ENCODE measurements around the gene ASIC4.
A peak's percentile ranks its signal among the peaks of the same experiment; 100 is the strongest.

Gene ASIC4

DNA sequence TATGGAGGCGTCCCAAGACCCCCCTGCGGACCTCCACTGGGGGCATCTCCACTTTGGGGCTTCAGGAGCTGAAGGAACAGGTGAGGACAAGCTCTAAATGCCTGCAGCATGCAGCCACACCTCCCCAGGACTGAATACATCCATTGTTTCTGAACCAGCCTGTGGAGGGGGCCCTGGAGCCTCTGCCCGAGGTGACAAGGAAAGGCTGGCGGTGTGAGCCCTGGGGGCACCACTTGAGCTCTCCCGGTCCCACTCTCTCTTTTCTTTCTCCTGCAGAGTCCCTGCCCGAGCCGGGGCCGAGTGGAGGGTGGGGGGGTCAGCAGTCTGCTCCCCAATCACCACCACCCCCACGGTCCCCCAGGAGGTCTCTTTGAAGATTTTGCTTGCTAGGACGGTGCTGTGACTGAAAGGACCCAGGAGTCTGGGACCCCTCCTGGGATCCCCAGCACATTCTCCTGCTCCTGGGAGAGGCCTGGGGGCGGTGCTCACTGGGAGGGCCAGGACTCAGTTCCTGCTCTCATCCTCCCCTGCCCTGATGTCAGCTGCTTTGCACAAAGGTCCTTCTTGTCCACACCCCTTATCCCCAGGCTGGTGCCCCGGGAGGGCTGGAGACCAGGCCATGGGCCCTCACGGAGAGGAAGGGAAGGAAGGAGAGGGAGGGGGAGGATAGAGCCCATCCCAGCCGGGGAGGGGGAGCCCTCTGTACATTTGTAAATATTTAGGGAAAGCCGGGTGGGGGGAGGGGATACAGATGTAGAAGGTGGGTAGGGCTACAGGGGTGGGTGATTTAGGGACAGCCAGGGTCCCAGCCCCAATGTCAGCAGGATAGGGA lies 23.6 kb downstream of the ASIC4 start:
- H3K4me3 Mint-ChIP-seq = no peak overlapping the region
- no peaks in the 10 kb centered on the region for H3K36me3 Mint-ChIP-seq
- H3K4me1 Mint-ChIP-seq = peaks cover 8% of the 10 kb centered on the region
- H3K9me3 Mint-ChIP-seq = no peaks in the 10 kb centered on the region
- peaks cover 26% of the 10 kb centered on the region for H3K27me3 Mint-ChIP-seq
- DNase-seq (ENCODE audit: low spot score in 2 of 2) (no peak), ATAC-seq (ENCODE audit: low read depth) (no peak)
- no peak overlapping the region for H3K27ac Mint-ChIP-seq

DNA sequence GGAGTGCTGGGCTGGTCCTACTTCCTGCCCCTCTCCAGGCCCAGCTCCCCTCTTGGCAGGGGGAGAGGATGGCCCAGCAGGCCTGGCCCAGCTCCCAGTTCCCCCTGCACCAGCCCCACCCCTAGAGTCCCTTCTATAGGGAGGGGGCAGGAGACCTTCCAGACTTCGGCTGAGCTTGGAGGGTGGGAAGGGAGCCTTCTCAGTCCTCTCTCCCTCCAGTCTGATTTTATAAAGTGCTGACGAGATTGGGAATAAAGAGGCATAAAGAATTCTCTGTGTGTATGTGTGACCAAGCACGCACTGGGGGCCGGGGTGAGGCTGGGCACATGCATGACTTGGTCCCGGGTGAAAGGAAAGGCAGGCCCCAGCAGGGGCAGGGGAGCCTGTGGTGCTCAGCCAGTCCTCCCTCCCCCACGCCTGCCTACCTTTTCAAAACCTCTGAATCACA lies 24.2 kb downstream of the ASIC4 start:
- Mint-ChIP-seq H3K27ac (no peak overlapping the region), H3K9me3 (no peaks in the 10 kb centered on the region), H3K27me3 (peaks cover 23% of the 10 kb centered on the region), H3K36me3 (no peaks in the 10 kb centered on the region), H3K4me3 (no peak overlapping the region), H3K4me1 (peaks cover 8% of the 10 kb centered on the region)
- no peak for DNase-seq (ENCODE audit: low spot score in 2 of 2)
- ATAC-seq (ENCODE audit: low read depth) = no peak

- Mint-ChIP-seq H3K4me3 (no peak overlapping the region), H3K27me3 (peaks cover 21% of the 10 kb centered on the region), H3K27ac (no peak overlapping the region), H3K9me3 (no peaks in the 10 kb centered on the region), H3K36me3 (no peaks in the 10 kb centered on the region), H3K4me1 (peaks cover 8% of the 10 kb centered on the region)
- ATAC-seq (ENCODE audit: low read depth) (no peak), DNase-seq (ENCODE audit: low spot score in 2 of 2) (no peak)
Measured at GRCh38 chr2:219538956-219539788, 24.9 kb downstream of the ASIC4 start.

GRCh38 chr2:219539926-219540678 lies 25.8 kb downstream of the ASIC4 start:
- Mint-ChIP-seq H3K9me3 (no peaks in the 10 kb centered on the region), H3K4me1 (peaks cover 11% of the 10 kb centered on the region), H3K36me3 (no peaks in the 10 kb centered on the region), H3K27me3 (peaks cover 29% of the 10 kb centered on the region), H3K27ac (no peak overlapping the region), H3K4me3 (no peak overlapping the region)
- DNase-seq (ENCODE audit: low spot score in 2 of 2) (no peak), ATAC-seq (ENCODE audit: low read depth) (no peak)

- Mint-ChIP-seq H3K27ac (no peak overlapping the region), H3K4me3 (peak overlapping the region; percentile 15), H3K4me1 (peaks cover 9% of the 10 kb centered on the region), H3K9me3 (no peaks in the 10 kb centered on the region), H3K36me3 (no peaks in the 10 kb centered on the region), H3K27me3 (peaks cover 28% of the 10 kb centered on the region)
- DNase-seq (ENCODE audit: low spot score in 2 of 2) (no peak), ATAC-seq (ENCODE audit: low read depth) (no peak)
Measured at GRCh38 chr2:219540784-219541504, 26.7 kb downstream of the ASIC4 start.

DNA sequence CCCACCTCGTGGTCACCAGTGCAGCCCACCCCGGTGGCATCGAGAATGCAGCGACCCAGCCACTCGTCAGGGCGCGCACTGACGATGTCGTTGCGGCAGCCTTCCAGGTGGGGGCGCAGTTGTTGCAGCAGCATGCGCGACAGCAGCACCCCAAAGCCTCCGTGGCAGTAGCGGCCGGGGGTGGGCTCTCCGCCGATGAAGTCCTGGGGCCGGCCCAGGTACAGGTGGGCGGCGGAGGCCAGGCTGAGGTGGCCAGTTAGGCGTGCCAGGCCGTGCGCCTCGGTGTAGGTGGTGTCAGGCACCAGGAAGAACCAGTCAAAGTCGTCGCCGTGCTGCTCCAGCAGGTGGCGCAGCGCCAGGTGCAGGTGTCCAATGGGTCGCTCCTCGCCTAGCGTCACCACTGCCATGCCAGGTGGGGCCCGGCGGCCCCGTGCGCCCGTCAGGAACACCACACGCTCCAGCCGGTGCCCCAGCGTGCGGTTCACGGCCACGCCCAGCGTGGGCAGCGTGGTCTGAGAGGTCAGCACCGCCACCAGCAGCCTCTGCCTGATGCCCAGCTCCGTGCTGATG lies 27.4 kb downstream of the ASIC4 start:
- H3K36me3 Mint-ChIP-seq = no peaks in the 10 kb centered on the region

DNA sequence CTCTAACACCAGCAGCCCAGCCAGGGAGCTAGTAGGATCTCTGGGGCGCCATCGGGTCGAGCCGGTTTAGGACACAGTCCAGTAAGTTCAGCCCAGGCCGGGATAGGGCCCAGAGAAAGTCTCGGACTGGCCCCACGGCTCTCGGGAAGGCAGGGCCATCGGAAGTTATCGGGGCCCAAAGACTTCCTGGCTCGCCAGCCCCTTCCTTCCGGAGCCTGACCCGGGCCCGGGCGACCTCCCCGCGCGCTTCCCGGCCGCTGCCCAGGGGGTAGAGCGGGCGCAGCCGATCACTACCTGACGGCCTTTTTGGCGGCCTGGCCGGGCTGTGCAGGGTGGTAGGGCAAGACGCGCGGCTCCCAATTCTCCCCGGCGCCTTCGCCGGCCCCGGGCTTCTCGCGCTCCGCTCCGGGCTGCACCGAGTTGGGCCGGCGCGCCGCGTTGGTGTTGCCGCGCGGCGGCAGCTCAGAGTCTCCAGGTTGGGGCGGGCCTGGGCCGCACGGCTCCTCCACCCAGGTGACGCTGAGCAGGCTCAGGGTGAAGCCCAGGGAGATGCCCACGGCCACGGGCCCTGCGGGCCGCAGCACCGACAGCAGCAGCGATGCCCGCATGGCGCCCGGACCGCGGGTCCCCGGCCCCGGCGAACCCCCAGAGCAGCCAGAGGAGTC lies 28.8 kb downstream of the ASIC4 start:
- Mint-ChIP-seq H3K27ac (no peak overlapping the region), H3K4me1 (peaks cover 9% of the 10 kb centered on the region), H3K4me3 (peak overlapping the region; percentile 73), H3K9me3 (no peaks in the 10 kb centered on the region), H3K27me3 (peaks cover 34% of the 10 kb centered on the region), H3K36me3 (no peaks in the 10 kb centered on the region)
- ATAC-seq (ENCODE audit: low read depth) = peak; percentile 43
- DNase-seq (ENCODE audit: low spot score in 2 of 2) = peak in 1 of 2 donors; percentile 72

More for the DNA sequence above, 27.4 kb downstream of the ASIC4 start:
- Mint-ChIP-seq H3K27me3 (peaks cover 29% of the 10 kb centered on the region), H3K27ac (no peak overlapping the region), H3K9me3 (no peaks in the 10 kb centered on the region), H3K4me1 (peaks cover 9% of the 10 kb centered on the region), H3K4me3 (peak overlapping the region; percentile 35)
- DNase-seq (ENCODE audit: low spot score in 2 of 2) = peak; percentile 90 to 93
- ATAC-seq (ENCODE audit: low read depth) = peak; percentile 68

- peaks cover 37% of the 10 kb centered on the region for H3K27me3 Mint-ChIP-seq
- H3K36me3 Mint-ChIP-seq = no peaks in the 10 kb centered on the region
- H3K9me3 Mint-ChIP-seq = no peaks in the 10 kb centered on the region
- no peak within 1 kb of the TSS for H3K27ac Mint-ChIP-seq
- ATAC-seq (ENCODE audit: low read depth) (peak; percentile 72), DNase-seq (ENCODE audit: low spot score in 2 of 2) (peak; percentile 76 to 82)
- peak within 1 kb of the TSS; percentile 81 for H3K4me3 Mint-ChIP-seq
- peaks cover 9% of the 10 kb centered on the region for H3K4me1 Mint-ChIP-seq
Measured at GRCh38 chr2:219543596-219544358, 29.5 kb downstream of the ASIC4 start, which contains the start of the genes CHPF and TMEM198. CHPF (minus strand) TSS chr2:219543809; CDS start chr2:219543538, 271 bp downstream. TMEM198 (plus strand) TSS chr2:219544028; CDS start chr2:219544728, 700 bp downstream.

GRCh38 chr2:219544567-219544966 lies 30.3 kb downstream of the ASIC4 start:
- Mint-ChIP-seq H3K27ac (no peak overlapping the region), H3K36me3 (no peaks in the 10 kb centered on the region), H3K27me3 (peaks cover 39% of the 10 kb centered on the region), H3K9me3 (no peaks in the 10 kb centered on the region), H3K4me1 (peaks cover 9% of the 10 kb centered on the region), H3K4me3 (peak overlapping the region; percentile 81)
- DNase-seq (ENCODE audit: low spot score in 2 of 2) (no peak), ATAC-seq (ENCODE audit: low read depth) (no peak)

GRCh38 chr2:219545295-219545942 lies 31.1 kb downstream of the ASIC4 start:
- Mint-ChIP-seq H3K27me3 (peaks cover 38% of the 10 kb centered on the region), H3K36me3 (no peaks in the 10 kb centered on the region), H3K27ac (no peak overlapping the region), H3K9me3 (no peaks in the 10 kb centered on the region), H3K4me3 (no peak overlapping the region), H3K4me1 (peaks cover 9% of the 10 kb centered on the region)
- no peak for ATAC-seq (ENCODE audit: low read depth)
- no peak for DNase-seq (ENCODE audit: low spot score in 2 of 2)

GRCh38 chr2:219545943-219546352 lies 31.7 kb downstream of the ASIC4 start:
- Mint-ChIP-seq H3K27me3 (peaks cover 40% of the 10 kb centered on the region), H3K36me3 (no peaks in the 10 kb centered on the region), H3K27ac (no peak overlapping the region), H3K9me3 (no peaks in the 10 kb centered on the region), H3K4me3 (no peak overlapping the region), H3K4me1 (peaks cover 11% of the 10 kb centered on the region)
- DNase-seq (ENCODE audit: low spot score in 2 of 2) = no peak
- no peak for ATAC-seq (ENCODE audit: low read depth)

All from memory B cell (primary cell).